Gastroesophageal sphincter (tissue), 3 donors: Measurements from ENCODE around the gene PSMB7.

ENCODE experiments used
- CTCF ChIP-seq, 4 experiments: fragments of 200-600 bp in 2 of 4; fragments of 450-650 bp in 2 of 4; sonication (generic) in 1 of 4; IDR thresholded peaks; one replicate each; pipeline ENCODE4 v1.5.1; 2017 to 2019; ENCODE audit warnings: antibody characterized with exemption in 4 of 4, mild to moderate bottlenecking in 2 of 4, moderate library complexity in 2 of 4
- EP300 ChIP-seq: sonication (generic); formaldehyde crosslinking; IDR thresholded peaks from one replicate; pipeline ENCODE4 v1.6.1; 2017; ENCODE audit warnings: antibody characterized with exemption, mild to moderate bottlenecking
- POLR2A ChIP-seq, 2 donors: fragments of 450-650 bp; IDR thresholded peaks; one replicate each; pipeline ENCODE4 v1.6.1; 2017; ENCODE audit warnings: antibody characterized with exemption in 2 of 2, mild to moderate bottlenecking in 2 of 2, moderate library complexity in 1 of 2

DNA sequence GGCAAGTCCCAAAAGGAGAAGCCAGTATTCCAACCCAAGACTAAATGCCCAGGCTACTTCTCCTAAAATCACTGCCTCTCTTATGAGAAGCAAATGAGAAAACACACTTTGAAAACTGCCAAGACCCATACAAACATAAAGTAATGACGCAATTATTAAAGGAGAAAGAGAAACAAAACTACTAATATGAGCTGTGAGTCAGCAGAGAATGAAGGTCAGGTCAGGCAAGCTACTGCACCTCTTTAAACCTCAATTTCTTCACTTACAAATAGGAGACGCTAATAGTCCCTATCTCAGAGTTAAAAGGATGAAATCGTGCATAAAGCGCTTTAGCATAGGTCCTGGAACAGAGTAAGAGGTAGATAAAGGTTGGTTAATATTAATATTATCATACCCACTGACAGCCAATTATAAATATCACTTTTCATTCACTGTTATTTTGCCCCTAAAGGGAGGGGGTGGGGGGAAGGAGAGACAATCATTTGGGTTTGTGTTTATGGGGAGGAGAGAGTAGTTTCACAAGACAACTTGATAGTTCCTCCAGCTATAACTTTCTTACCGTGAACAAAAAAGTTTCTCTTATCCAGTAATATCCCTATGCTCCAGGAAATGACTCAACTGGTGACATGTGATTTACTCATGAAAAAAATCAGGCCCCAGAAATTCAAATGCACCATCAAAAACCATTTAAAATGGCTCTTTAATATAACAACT is 3.6 kb downstream of the PSMB7 start:
- no peak for TF ChIP-seq EP300
- TF ChIP-seq POLR2A (IDR thresholded peaks at IDR 0.05): no peak
- TF ChIP-seq CTCF (IDR thresholded peaks at IDR 0.05): no peak
